Glutamatergic neuron (in vitro differentiated cells): Measurements from ENCODE around the gene PIK3CG. TPM values are rescaled to one million over a fixed set of nuclear protein-coding genes. Genes with fewer than 3 reads are reported as not detected.

Source experiments
- DNase-seq: peaks from one replicate; pipeline ENCODE4 v3.0.0; 2022
- H3K27ac Mint-ChIP-seq: one replicate; pipeline ENCODE4 v1.8.0; 2020; ENCODE audit warnings: mild to moderate bottlenecking, mixed read lengths, inconsistent platforms; ENCODE audit not compliant: unreplicated experiment
- H3K27me3 Mint-ChIP-seq: one replicate; pipeline ENCODE4 v1.8.0; 2020; ENCODE audit warnings: mild to moderate bottlenecking, moderate library complexity, mixed read lengths, inconsistent platforms; ENCODE audit not compliant: unreplicated experiment
- H3K36me3 Mint-ChIP-seq: one replicate; pipeline ENCODE4 v1.8.0; 2020; ENCODE audit warnings: mild to moderate bottlenecking, mixed read lengths, inconsistent platforms; ENCODE audit not compliant: unreplicated experiment
- H3K4me1 Mint-ChIP-seq: one replicate; pipeline ENCODE4 v1.8.0; 2020; ENCODE audit warnings: mild to moderate bottlenecking, low read depth, mixed read lengths, inconsistent platforms; ENCODE audit not compliant: unreplicated experiment
- H3K4me3 Mint-ChIP-seq: one replicate; pipeline ENCODE4 v1.8.0; 2020; ENCODE audit warnings: mild to moderate bottlenecking, mixed read lengths, inconsistent platforms; ENCODE audit not compliant: unreplicated experiment
- H3K9me3 Mint-ChIP-seq: one replicate; pipeline ENCODE4 v1.8.0; 2020; ENCODE audit warnings: mild to moderate bottlenecking, moderate library complexity, mixed read lengths, inconsistent platforms; ENCODE audit not compliant: unreplicated experiment
- CTCF ChIP-seq: fragments of 200-600 bp; sonication (generic); IDR thresholded peaks from one replicate; pipeline ENCODE4 v1.5.0; 2021; ENCODE audit not compliant: partially characterized antibody, unreplicated experiment
- total RNA-seq: library from RNA; stranded (reverse); fragmentation: NEBNext Ultra II Directional; extraction: Animal tissue kit (Norgen Biotek cat#: 25700); gene quantifications from one replicate; pipeline ENCODE4 v1.2.1, GENCODE V29; 2021; ENCODE audit not compliant: unreplicated experiment

PIK3CG gene
- total RNA-seq, 1 donor from 2014 or later = not detected

GRCh38 chr7:106905734-106906133 lies 40.7 kb downstream of the PIK3CG start:
- no peak overlapping the region for H3K4me3 Mint-ChIP-seq
- no peaks in the 10 kb centered on the region for H3K36me3 Mint-ChIP-seq
- TF ChIP-seq CTCF = no peak
- H3K27ac Mint-ChIP-seq = no peak overlapping the region
- H3K9me3 Mint-ChIP-seq = no peaks in the 10 kb centered on the region
- peaks cover 2% of the 10 kb centered on the region for H3K27me3 Mint-ChIP-seq
- H3K4me1 Mint-ChIP-seq = no peaks in the 10 kb centered on the region
- no peak for DNase-seq

GRCh38 chr7:106911959-106912358 lies 46.9 kb downstream of the PIK3CG start:
- no peak overlapping the region for H3K27ac Mint-ChIP-seq
- H3K9me3 Mint-ChIP-seq = peaks cover 2% of the 10 kb centered on the region
- DNase-seq = no peak
- no peak for TF ChIP-seq CTCF
- no peaks in the 10 kb centered on the region for H3K27me3 Mint-ChIP-seq
- no peak overlapping the region for H3K4me3 Mint-ChIP-seq
- H3K4me1 Mint-ChIP-seq = no peaks in the 10 kb centered on the region
- H3K36me3 Mint-ChIP-seq = no peaks in the 10 kb centered on the region

- H3K9me3 Mint-ChIP-seq = peaks cover 2% of the 10 kb centered on the region
- peaks cover 2% of the 10 kb centered on the region for H3K27me3 Mint-ChIP-seq
- H3K4me3 Mint-ChIP-seq = no peak overlapping the region
- no peaks in the 10 kb centered on the region for H3K4me1 Mint-ChIP-seq
- DNase-seq = no peak
- no peak overlapping the region for H3K27ac Mint-ChIP-seq
- no peak for TF ChIP-seq CTCF
- H3K36me3 Mint-ChIP-seq = no peaks in the 10 kb centered on the region
Measured at GRCh38 chr7:106914018-106914607, 49.0 kb downstream of the PIK3CG start.

GRCh38 chr7:106915407-106915806 lies 50.3 kb downstream of the PIK3CG start:
- Mint-ChIP-seq H3K27ac (no peak overlapping the region), H3K9me3 (peaks cover 2% of the 10 kb centered on the region), H3K4me3 (no peak overlapping the region), H3K36me3 (peaks cover 7% of the 10 kb centered on the region), H3K4me1 (no peaks in the 10 kb centered on the region), H3K27me3 (peaks cover 2% of the 10 kb centered on the region)
- DNase-seq = no peak
- TF ChIP-seq CTCF = no peak

GRCh38 chr7:106915873-106916272 lies 50.8 kb downstream of the PIK3CG start:
- Mint-ChIP-seq H3K4me3 (no peak overlapping the region), H3K27me3 (peaks cover 2% of the 10 kb centered on the region), H3K27ac (no peak overlapping the region), H3K9me3 (peaks cover 2% of the 10 kb centered on the region), H3K36me3 (peaks cover 7% of the 10 kb centered on the region), H3K4me1 (no peaks in the 10 kb centered on the region)
- TF ChIP-seq CTCF = no peak
- DNase-seq = no peak
